Sciatic nerve (tissue), 2 donors: ENCODE measurements around the gene PTGDR2. TPM values are rescaled to one million over a fixed set of nuclear protein-coding genes. Genes with fewer than 3 reads are reported as not detected.
"Not testable (repeated sequence)": the region's sequence is repeated elsewhere in the genome, so short reads cannot be mapped to it uniquely, and the experiment has no call there.

Experiments
- ATAC-seq: fragments of 200-7000 bp; cut with Tn5 transposase; one replicate; pipeline ENCODE4 v1.9.1; 2020; ENCODE audit warnings: mild to moderate bottlenecking, moderate library complexity
- DNase-seq: peaks from one replicate; pipeline ENCODE4 v3.0.0-alpha.2; 2020; ENCODE audit warnings: low spot score
- intact Hi-C: fragments of 100-400 bp; cut with DNase I; formaldehyde crosslinking; loops from one replicate; pipeline ENCODE4 v1.14.2; 2022
- total RNA-seq: library from RNA; stranded (reverse); fragmentation: NEBNext Ultra II Directional; extraction: Animal tissue kit (Norgen Biotek cat#: 25700); gene quantifications from one replicate; pipeline ENCODE4 v1.2.1, GENCODE V29; 2021
- donor health status: DM: no; HTN: no; CAD: no.
- donor health status: DM: no; HTN: no; CAD: no.

Gene PTGDR2
- total RNA-seq, 1 donor from 2014 or later: 1.1 TPM

DNA sequence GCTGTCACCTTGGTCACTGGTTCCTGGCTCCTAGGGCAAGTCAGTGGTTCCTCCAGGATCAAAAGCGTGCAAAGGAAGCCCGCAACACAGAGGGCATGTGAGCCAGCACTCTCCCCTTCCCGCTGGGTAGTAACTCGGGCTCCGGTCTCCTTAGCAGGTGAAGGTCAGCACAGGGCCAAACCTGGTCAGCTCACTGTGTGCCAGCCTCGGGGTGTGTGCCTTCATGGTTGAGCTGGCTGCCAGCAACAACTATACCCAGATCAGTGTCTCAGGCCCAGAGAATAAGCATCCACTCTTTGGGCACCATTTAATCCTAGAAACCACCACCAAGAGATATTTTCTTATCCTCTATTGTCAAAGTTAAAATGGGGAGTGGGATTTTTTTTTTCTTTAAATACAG is 30.0 kb downstream of the PTGDR2 start:
- no peak for ATAC-seq
- intact Hi-C loops: no loop called here
- DNase-seq: no peak

DNA sequence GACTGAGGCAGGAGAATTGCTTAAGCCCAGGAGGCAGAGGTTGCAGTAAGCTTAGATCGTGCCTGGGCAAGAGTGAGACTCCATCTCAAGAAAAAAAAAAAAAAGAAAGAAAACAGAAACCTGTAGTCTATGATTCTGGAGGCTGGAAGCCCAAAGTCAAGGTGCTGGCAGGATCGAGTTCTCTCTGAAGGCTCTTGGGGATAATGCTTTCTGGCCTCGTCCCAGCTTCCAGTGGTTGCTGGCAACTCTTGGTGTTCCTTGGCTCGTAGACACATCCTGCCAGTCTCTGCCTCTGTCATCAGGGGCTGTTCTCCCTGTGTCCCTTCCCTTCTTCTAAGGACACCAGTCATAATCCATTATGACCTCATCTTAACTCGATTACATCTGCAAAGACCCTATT is 30.6 kb downstream of the PTGDR2 start:
- ATAC-seq: no peak
- DNase-seq: no peak
- intact Hi-C loops: no loop called here

DNA sequence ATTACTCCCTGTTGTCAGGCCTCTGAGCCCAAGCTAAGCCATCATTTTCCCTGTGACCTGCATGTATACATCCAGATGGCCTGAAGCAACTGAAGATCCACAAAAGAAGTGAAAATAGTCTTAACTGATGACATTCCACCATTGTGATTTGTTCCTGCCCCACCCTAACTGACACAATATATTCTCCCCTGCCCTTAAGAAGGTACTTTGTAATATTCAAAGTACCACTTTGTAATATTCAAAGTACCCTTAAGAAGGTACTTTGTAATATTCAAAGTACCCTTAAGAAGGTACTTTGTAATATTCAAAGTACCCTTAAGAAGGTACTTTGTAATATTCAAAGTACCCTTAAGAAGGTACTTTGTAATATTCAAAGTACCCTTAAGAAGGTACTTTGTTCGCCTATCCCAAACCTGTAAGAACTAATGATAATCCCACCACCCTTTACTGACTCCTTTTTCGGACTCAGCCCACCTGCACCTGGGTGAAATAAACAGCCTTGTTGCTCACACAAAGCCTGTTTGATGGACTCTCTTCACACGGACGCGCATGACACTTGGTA is 31.9 kb downstream of the PTGDR2 start:
- DNase-seq, ATAC-seq, intact Hi-C loops: not testable (repeated sequence)

DNA sequence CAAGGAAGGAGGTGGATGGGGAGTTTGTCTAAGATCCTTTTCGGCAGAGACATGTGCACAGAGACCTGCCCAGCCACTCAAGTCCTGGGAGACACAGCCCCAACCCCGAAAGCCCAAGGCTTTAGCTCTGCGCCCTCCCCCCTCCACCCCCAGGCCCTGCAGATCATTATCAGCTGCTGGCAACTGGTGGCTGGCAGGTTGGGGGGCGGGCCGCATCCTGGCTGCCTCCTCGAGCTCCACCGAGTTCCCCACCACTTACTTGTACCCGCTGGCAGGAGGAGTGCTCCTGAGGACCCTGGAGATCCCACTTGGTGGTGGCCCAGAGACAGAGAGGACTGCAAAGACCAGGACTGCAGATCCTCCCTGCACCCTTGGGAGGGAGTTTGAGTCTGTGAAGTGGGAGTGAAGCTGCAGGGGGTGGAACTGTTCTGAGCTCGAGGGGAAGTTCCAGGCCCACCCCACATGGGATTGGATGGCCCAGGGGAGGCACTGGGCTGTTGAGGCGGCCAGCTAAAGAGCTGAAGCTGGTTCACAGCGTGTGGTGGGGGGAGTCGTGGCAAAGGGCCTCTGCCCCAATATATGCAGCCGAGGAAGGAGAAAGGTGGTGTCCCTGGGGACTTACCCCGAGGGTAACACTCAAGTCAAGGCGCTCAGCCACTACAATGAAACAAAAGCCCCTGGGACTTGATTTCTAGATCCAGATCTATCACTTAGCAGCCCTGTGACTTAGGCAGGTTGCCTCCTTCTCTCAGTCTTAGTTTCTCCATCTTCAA is 33.7 kb downstream of the PTGDR2 start:
- intact Hi-C loops: no loop called here
- ATAC-seq (no peak), DNase-seq (no peak)

DNA sequence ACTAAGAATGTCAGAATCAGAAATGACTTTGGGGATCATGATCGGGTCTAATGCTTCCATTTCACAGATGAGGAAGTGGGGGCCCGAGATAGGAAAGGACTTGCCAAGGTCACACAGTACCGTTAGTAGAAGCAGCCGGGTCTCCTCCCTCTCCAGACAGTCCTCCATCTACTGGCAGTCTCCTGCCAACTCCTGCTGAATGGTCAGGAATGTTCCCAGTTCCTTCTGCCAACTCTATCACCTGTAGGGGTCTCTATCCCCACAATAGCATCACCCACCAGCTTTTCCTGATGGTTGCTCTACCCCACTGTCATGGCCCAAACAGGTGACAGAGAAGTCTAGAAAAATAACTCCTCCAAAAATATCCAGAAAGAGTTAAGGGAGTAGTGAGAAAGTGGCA is 37.7 kb downstream of the PTGDR2 start:
- no peak for DNase-seq
- no peak for ATAC-seq
- intact Hi-C loops: no loop called here

DNA sequence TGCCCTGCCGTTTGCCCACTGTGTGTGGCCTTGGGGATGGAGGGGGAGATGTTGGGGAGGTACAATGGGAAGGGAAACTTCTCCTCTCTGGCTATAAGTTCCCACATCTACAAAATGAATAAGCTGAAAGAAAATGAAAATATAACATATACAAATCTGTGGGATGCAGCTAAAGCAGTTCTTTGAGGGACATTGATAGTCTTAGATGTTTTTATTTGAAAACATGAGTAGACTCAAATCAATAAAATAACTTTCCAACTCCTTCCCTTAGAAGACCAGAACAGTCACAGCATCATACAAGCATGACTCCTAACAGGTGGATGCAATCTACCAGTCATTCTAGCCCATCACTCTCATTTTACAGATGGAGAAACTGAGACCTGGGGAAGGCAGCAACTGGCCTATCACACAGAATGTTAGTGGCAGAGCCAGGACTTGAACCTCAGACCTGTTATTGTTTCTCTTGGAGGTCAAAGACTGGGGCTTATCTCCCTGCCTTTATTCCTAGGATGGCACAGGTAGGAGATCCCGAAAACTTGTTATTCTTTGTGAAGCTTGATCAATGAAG is 39.1 kb downstream of the PTGDR2 start:
- DNase-seq: no peak
- ATAC-seq: no peak
- intact Hi-C loops: no loop called here

DNA sequence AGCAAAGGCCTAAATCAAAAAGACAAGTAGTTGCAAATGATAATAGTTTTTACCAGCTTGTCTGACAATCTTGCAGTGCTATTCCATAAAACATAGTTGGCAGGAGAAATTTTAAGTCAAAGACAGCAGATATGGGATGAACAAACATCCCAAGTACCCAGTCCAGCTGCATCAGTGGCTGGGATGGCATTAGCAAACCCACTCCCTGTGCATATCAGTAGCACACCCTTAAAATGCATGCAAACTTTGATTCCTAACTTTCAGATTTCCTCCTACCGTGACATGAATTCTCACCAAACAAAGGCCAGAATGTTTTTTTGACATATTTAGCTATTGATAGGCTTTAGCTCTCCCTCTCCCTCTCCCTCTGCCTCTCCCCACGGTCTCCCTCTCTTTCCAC is 41.6 kb downstream of the PTGDR2 start:
- intact Hi-C loops: no loop called here
- no peak for DNase-seq
- no peak for ATAC-seq

DNA sequence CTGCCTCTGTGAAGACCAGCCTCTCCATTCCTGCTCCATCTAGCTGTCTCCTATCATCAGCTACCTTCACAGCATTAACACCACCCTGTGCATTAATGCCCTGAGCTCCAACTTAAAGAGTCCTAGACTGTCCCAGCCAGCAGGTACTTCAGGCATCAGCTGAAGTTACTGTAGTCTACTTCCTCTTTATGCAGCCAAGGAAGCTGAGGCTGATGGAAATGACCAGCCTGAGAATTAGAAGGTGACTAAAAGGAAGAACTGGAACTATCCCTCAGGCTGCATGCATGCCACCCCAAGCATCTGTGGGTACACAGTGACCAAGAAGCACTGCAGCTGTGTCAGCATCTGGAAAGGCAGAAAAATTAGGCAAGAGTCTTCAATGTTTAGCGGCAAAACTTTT is 42.4 kb downstream of the PTGDR2 start:
- ATAC-seq (no peak), DNase-seq (no peak)
- intact Hi-C loops: no loop called here

DNA sequence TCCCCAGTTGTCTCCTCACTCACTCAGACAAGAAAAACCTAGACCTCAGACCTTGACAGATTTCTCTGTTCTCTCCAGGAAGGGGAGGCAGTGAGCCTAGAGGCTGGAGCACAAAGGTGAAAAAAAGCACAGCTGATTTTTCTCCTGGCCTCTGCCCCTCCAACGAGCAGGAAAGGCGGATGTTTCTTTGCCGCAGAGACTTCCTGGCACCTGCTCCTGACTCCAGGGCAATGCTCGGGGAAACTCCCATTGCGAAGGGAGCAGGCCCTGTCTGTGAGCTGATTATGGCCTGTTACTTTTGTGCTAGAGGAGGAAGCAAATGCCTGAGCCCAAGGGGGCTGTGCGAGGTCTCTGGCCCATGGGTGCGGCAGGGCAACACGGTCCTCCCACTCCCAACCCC is 45.2 kb downstream of the PTGDR2 start:
- DNase-seq: no peak
- ATAC-seq: no peak
- intact Hi-C loops: no loop called here

DNA sequence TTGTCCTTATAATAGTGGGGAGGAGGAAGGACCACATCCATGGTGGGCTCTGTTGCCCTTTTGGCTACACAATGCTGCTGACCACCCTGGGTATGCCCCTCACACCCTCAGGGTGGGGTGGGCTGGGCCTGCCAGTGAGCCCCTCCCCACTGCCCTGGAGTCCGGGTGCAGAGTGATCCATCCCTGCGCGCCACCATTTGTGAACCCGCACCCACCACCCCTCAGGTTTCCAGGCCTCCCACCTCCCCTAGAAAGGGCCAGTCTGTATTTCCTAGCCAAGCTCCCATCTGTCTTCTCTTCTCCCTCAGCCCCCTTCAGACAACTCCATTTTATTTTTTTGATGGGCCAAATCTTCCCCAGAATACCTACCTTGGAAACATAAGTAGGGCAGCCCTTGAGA is 45.6 kb downstream of the PTGDR2 start:
- ATAC-seq (no peak), DNase-seq (no peak)
- intact Hi-C loops: no loop called here

DNA sequence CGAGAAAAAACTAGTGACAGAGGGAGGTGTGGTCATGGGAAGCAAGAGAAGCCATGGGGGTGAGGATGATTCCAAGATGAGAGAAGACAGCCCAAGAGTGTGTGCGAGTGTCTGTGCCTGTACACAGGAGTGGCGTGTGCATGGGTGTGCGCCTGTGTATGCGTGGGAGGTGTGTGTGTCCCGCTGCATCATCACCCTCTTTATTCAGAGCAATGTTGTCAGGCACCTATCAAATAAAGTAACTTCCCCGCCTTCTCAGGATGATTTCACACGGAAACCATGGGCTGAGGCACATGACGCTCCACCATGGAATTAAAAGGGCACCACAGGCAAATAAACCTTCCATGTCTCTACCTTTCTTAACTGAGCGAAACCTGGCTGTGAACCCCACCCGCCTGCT is 46.1 kb downstream of the PTGDR2 start:
- intact Hi-C loops: no loop called here
- DNase-seq: no peak
- no peak for ATAC-seq

DNA sequence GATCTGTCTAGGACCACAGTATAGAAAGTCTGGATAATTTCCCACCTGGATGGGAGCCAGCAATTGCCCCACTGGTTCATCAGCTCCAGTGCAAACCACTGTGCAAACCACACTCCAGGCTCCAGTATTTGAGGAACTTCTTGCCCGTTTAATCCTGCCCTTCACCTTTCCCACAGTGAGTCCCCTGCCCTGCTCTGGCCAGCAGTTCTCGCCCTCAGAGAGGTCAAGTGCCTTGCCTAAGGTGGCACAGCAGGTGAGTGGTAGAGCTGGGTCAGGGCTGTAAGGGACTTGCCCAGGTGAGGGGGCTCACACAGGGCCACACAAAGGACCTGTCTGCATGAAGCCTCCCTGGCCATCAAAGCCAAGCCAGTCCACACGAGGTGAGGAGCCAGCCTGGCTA is 46.5 kb downstream of the PTGDR2 start:
- no peak for DNase-seq
- no peak for ATAC-seq
- intact Hi-C loops: no loop called here

DNA sequence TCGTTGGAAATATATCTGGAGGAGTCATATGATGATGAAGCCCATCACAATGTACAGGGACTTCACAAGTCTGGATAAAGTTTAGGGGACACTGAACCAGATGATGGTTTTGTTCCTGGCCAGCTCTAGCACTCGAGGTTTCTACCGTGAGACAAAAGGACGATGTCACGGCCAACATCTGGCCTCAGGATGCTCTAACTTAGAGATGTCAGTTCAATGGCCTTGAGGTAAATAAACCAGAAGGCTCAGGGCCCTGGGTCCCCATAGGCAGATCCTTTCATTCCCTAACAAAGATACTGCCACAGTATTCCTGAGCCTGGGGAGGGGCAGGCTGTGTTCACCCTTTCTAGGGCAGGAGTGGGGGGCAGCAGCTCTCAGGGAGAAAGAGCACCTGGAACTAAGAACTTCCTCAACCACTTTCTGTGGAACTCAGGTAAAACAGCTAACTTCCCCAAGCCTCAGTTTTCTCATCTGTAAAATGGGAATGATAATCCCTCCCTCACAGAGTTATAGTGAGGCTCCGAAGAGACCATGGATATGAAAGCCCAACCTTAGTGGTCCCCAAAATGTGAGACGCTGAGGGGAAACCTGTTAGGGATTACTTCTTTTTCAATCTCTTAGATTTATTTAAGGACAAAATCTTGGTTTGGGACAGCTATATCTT is 52.3 kb downstream of the PTGDR2 start:
- ATAC-seq (no peak), DNase-seq (no peak)
- intact Hi-C loops: no loop called here

DNA sequence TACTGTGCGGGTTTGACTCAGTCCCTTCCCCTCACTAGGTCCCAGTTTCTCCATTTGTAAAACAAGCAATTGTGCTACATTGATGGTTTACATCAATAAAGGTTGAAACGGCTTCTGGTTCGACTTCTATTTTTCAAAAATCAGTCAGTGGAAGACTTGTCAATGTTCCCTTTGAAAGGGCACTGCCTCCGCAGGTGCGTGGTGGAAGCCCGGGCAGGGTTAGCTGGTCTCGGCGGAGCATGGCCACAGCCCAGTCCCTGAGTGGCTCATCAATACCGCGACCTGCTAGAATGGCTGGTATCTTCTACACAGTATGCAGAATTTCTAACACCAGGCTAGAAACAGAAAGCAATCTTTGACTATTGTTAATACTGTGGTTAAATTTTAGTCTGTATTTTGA is 54.6 kb downstream of the PTGDR2 start:
- no peak for ATAC-seq
- intact Hi-C loops: no loop called here

More for the DNA sequence above, 54.6 kb downstream of the PTGDR2 start:
- no peak for DNase-seq

Other genes with a start within 250 kb of the PTGDR2 start
- not detected for gene MS4A8, start 156.3 kb downstream of the PTGDR2 start, total RNA-seq
- not detected for gene MS4A18, start 131.2 kb downstream of the PTGDR2 start, total RNA-seq
- not detected for gene MS4A15, start 99.1 kb downstream of the PTGDR2 start, total RNA-seq
- not detected for gene MS4A10, start 70.6 kb downstream of the PTGDR2 start, total RNA-seq
- 16.5 TPM for gene CCDC86, start 13.8 kb downstream of the PTGDR2 start, total RNA-seq
- 0.85 TPM for gene ZP1, start 11.6 kb upstream of the PTGDR2 start, total RNA-seq
- 50.7 TPM for gene PRPF19, start 50.6 kb upstream of the PTGDR2 start, total RNA-seq
- gene TMEM109, start 58.2 kb upstream of the PTGDR2 start, total RNA-seq: 128 TPM
- 34.2 TPM for gene TMEM132A, start 68.5 kb upstream of the PTGDR2 start, total RNA-seq
- 49.4 TPM for gene SLC15A3, start 96.2 kb upstream of the PTGDR2 start, total RNA-seq
- gene CD6, start 115.7 kb upstream of the PTGDR2 start, total RNA-seq: 2.5 TPM
- 1.3 TPM for gene CD5, start 246.5 kb upstream of the PTGDR2 start, total RNA-seq